ENCODE measurements around the gene PSMA1.
"Not testable (repeated sequence)": the region's sequence is repeated elsewhere in the genome, so short reads cannot be mapped to it uniquely, and the experiment has no call there.

PSMA1 gene

GRCh38 chr11:14519917-14520746 is at the start of gene PSMA1:
Gene PSMA1 (minus strand): TSS chr11:14520386. CDS start chr11:14520299, 87 bp downstream.
- peak; percentile 89 to 90 for DNase-seq (ENCODE audit: low read depth in 2 of 2)

- not testable (repeated sequence) for DNase-seq (ENCODE audit: low read depth in 2 of 2)
Measured at GRCh38 chr11:14569516-14569915, 49.3 kb upstream of the PSMA1 start.

DNA sequence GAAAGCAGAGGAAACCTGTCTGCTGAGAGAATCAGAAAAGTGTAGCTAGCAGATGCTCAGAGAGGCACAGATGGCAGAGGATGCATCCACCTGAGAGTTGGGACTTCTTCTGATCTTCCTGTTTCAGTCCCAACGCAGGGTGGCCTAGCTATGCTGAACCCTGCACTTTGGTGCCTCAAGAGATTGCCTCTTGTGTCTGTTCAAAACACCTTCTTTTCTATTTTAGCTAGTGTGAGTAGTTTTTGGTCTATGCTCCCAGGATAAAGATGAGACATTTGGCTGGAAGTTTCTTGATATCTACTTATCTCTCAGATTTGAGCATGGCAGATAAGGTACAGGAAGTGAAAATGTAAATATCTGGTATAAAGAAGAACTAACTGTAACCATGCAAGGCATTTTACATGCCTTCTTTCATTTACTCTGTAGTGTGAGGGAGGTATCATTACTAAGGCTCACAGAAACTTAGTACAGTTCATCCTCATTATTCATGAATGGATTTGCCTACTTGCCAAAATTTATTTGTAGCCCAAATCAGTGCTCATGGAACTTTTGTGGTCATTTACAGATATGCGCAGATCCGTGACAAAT is 47.0 kb upstream of the PSMA1 start:
- no peak for DNase-seq (ENCODE audit: low read depth in 2 of 2)

DNA sequence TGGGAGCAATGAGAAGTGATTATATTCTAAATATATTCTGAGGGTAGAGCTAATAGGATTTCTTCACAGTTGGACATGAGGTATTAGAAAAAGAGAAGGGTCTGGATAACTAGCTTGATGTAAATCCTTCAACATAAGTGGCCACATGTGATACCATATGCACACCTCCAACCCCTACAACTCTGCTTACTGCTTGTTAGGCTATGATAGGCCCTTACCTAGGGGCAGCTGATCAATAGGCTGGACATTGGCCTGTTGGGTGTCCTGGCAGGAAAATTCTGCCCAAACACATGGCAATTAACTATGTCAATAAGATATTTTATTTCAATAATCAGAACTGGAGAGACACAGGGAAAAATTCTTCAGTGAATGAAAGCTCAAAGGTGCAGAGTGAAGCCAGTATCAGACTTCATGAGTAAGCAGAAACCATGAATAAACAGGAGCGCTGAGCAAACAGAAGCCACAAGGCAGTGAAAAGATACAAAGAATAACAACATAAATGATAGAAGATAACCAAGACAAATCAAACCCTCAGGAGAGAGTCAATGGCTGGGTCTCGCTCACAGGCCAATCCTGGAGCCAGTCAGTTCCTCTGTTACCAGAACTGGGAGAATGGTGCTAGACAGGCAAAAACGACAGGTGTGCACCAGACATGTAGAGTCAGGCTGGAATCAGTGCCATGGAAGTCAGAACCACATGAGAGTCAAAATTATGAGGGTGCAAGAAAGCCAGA is 46.3 kb upstream of the PSMA1 start:
- DNase-seq (ENCODE audit: low read depth in 2 of 2), result no peak

DNA sequence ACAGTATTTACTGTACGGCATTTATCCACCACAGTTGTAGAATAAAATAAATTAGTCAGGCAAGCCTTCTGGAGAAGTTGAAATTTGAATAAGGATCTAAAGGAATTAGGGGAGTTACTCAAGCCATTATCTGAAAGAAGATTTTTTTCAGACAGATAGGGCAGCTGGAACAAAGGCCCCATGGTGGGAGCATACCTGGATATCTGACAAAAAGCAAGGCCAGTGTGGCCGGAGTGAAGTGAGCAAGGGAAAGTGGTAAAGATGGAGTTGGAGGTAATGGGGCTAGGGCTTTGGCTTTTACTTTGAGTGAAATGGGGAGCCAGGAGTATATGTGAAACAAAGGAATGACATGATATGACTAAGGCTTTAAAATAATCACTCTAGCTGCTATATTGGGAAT is 45.7 kb upstream of the PSMA1 start:
- DNase-seq (ENCODE audit: low read depth in 2 of 2), result no peak

DNA sequence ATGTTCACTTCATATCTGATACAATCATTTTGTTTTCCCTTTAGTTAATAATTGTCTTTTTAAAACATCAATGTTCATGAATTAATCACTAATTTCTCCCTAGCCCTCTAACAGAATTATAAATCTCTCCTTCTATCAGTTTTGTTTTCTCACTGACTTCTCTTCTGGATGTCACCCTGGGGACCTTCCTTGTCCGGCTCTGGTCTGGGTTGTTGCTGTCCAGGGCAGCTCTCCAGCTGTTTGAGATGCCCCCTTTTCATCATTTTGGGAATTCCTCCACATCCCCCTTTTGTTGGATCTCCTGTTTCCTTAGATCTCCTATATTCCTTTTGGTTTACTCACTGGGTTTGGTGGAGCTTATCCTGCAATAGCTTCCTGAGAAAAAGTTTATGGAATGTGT is 35.6 kb upstream of the PSMA1 start:
- DNase-seq (ENCODE audit: low read depth in 2 of 2), result no peak

- no peak for DNase-seq (ENCODE audit: low read depth in 2 of 2)
Measured at GRCh38 chr11:14554959-14555358, 34.8 kb upstream of the PSMA1 start.

GRCh38 chr11:14552089-14552488 is 31.9 kb upstream of the PSMA1 start:
- no peak for DNase-seq (ENCODE audit: low read depth in 2 of 2)

- no peak for DNase-seq (ENCODE audit: low read depth in 2 of 2)
Measured at GRCh38 chr11:14551380-14551779, 31.2 kb upstream of the PSMA1 start.

DNA sequence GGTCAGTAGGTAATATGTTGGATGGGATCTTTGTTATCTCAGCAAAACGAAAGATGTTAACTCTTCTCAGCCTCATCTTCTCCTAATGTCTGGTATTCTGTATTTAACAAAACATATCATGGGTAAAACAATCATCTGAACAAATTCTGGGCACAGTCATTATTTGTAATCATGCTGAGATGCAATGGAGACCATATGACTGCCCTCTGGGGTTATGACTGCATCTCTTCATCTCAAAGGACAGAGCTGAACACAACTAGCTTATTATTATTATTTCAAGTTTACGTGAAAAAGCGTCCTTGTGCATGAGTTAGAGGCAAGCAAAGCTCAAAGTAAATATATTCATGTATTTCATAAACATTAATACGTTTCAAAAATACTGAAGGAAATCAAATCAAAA is 29.7 kb upstream of the PSMA1 start:
- DNase-seq (ENCODE audit: low read depth in 2 of 2), result no peak

DNA sequence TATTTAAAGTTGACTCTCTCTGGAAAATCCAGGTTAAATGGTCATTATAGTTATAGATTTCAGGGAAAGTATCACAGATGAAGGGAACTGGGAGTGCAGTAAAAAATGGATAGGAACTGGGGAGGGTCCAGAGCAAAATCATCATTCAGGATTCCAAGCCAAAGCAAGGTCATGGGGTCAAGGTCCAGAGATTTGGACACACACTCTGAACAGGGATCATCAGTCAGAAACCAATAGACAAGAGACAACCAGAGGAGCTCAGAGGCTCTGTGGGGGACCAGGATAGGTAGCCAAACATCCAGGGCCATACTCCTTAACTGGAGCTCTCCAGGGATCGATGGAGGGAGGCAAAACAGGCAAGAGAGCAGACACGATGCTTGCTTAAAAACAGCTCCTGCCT is 27.3 kb upstream of the PSMA1 start:
- DNase-seq (ENCODE audit: low read depth in 2 of 2), result no peak

- DNase-seq (ENCODE audit: low read depth in 2 of 2), result no peak
Measured at GRCh38 chr11:14546672-14547071, 26.5 kb upstream of the PSMA1 start.

DNA sequence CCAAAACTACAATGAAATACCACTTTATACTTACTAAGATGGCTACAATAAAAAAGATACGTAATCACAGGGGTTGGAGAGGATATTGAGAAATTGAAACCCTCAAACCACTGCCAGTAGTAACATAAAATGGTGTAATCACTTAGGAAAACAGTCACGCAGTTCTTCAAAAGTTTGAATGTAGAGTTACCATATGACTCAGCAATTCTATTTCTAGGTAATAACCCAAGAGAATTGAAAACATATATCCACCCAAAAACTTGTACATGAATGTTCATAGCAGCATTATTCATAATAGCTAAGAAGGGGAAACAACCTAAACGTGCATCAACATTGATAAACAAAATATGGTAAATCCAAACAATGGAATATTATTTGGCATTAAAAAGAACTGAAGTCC is 24.4 kb upstream of the PSMA1 start:
- no peak for DNase-seq (ENCODE audit: low read depth in 2 of 2)

DNA sequence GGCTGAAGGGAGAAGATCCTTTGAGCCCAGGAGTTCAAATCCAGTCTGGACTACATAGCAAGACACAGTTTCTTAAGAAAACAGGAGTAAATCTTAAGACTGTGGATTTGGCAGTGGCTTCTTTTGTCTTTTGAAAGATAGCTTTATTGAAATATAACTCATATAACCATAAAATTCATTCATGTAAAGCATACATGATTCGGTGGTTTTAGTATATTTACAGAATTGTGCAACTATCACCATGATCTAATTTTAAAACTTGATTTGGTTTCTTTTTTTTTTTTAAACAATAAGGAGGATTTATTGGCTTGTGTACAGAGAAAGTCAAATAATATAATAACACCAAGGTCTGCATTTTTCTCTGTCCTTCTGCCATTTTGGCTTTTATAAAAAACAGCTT is 23.1 kb upstream of the PSMA1 start:
- DNase-seq (ENCODE audit: low read depth in 2 of 2), result no peak

DNA sequence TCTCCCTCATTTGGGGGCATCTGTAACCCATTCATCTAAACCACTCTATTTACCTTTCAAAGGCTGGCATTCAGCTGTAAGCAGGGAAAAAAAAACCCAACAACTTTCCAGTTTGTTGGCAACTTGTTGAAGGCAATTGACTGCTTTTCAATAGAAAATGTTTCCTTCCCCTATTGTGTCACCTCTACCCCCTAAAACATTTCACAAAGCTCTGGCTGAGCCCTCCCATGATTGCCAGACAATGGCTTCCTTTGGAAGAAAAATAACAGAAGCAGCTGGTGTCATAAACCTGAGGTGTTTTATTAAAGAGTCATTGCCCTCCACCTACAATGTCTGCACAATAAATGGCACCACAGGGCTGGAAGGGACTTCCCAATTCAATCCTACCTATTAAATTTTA is 22.1 kb upstream of the PSMA1 start:
- no peak for DNase-seq (ENCODE audit: low read depth in 2 of 2)

GRCh38 chr11:14541192-14541947 is 21.2 kb upstream of the PSMA1 start:
- DNase-seq (ENCODE audit: low read depth in 2 of 2), result no peak

- no peak for DNase-seq (ENCODE audit: low read depth in 2 of 2)
Measured at GRCh38 chr11:14539982-14540421, 19.8 kb upstream of the PSMA1 start.

GRCh38 chr11:14538926-14539554 is 18.9 kb upstream of the PSMA1 start:
- DNase-seq (ENCODE audit: low read depth in 2 of 2), result no peak

- no peak for DNase-seq (ENCODE audit: low read depth in 2 of 2)
Measured at GRCh38 chr11:14538271-14538925, 18.2 kb upstream of the PSMA1 start.

DNA sequence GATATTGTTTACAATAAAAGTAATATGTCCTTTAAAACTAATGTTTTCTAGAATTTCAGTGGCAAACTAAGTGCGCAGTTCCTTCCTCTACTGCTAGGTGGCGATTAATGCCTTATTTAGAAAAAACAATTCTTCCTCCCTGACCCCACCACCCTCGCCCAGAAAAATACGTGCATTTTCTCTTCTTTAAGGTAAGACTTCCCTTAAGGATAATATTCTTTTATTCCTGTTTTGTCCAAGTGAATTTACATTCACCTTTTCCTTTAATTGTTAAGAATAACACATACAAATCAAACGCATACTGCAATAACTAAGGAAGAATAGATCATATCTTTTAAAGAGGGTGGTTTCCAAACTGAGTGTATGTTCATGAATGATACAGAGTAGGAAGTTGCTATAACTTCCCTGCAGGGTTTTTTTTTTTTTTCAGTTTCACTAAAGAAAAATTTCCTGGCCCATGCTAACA is 17.0 kb upstream of the PSMA1 start:
- peak in 1 of 2 donors; percentile 33 for DNase-seq (ENCODE audit: low read depth in 2 of 2)

GRCh38 chr11:14535166-14535565 is 15.0 kb upstream of the PSMA1 start:
- not testable (repeated sequence) for DNase-seq (ENCODE audit: low read depth in 2 of 2)
